MM.1S (cell line): ENCODE measurements around the gene NAGK.
"Not testable (repeated sequence)": the region's sequence is repeated elsewhere in the genome, so short reads cannot be mapped to it uniquely, and the experiment has no call there.

ENCODE experiments used
- CTCF ChIP-seq: fragments of 300-600 bp; sonication (generic); IDR thresholded peaks from 2 replicates; pipeline ENCODE4 v1.5.1; 2016; ENCODE audit warnings: antibody characterized with exemption, low read length, mixed read lengths
- EZH2 ChIP-seq: fragments of 300-600 bp; sonication (generic); optimal IDR thresholded peaks from 2 replicates; pipeline ENCODE3; 2017; ENCODE audit warnings: low read depth, mild to moderate bottlenecking, antibody characterized with exemption, low read length, mixed read lengths
- EZH2phosphoT487 ChIP-seq: fragments of 300-600 bp; sonication (generic); IDR thresholded peaks from 2 replicates; pipeline ENCODE4 v1.6.1; 2018; ENCODE audit warnings: antibody characterized with exemption, low read length

- not testable (repeated sequence) for TF ChIP-seq EZH2, CTCF, EZH2phosphoT487
Observed at GRCh38 chr2:71021394-71021793, 47.1 kb upstream of the NAGK start.
